H1 (cell line): ENCODE data around the gene SURF2. TPM values are rescaled to one million over a fixed set of nuclear protein-coding genes. Genes with fewer than 3 reads are reported as not detected.

Source experiments
- CHD7 ChIP-seq: fragments of 300-600 bp; sonication (generic); IDR thresholded peaks from 2 replicates; pipeline ENCODE4 v1.7.1; 2012; ENCODE audit warnings: low read length, moderate library complexity, mild to moderate bottlenecking, inconsistent platforms; ENCODE audit not compliant: insufficient replicate concordance
- polyA plus RNA-seq, 7 experiments: library from polyadenylated mRNA; depleted of rRNA in 3 of 7; stranded (reverse) in 5 of 7; unstranded in 2 of 7; fragments of >200 nt in 5 of 7; fragments of 200-250 nt in 2 of 7; gene quantifications; 1 replicate in 5 of 7; 2 replicates in 1 of 7; 4 replicates in 1 of 7; pipeline versions ENCODE4 v1.2.1 to v1.2.3, GENCODE V29; 2011 to 2013; ENCODE audit warnings: missing spikeins in 2 of 7, mixed read lengths in 2 of 7
- total RNA-seq: library from RNA; stranded (reverse); fragmentation: NEBNext Ultra II Directional; extraction: Animal tissue kit (Norgen Biotek cat#: 25700); gene quantifications from 2 replicates; pipeline ENCODE4 v1.2.1, GENCODE V29; 2021

SURF2 gene
- total and polyA plus RNA-seq, 2 of the 8 experiments (the other 6 are each of a cell fraction or from before 2014, with no cell fraction given): 36.6 to 37.7 TPM

- TF ChIP-seq CHD7: no peak
Observed at GRCh38 chr9:133390713-133391112, 34.4 kb downstream of the SURF2 start (continued).
